ENCODE results near the gene ZFP69B.
"Not testable (repeated sequence)": the region's sequence is repeated elsewhere in the genome, so short reads cannot be mapped to it uniquely, and the experiment has no call there.

ZFP69B gene

DNA sequence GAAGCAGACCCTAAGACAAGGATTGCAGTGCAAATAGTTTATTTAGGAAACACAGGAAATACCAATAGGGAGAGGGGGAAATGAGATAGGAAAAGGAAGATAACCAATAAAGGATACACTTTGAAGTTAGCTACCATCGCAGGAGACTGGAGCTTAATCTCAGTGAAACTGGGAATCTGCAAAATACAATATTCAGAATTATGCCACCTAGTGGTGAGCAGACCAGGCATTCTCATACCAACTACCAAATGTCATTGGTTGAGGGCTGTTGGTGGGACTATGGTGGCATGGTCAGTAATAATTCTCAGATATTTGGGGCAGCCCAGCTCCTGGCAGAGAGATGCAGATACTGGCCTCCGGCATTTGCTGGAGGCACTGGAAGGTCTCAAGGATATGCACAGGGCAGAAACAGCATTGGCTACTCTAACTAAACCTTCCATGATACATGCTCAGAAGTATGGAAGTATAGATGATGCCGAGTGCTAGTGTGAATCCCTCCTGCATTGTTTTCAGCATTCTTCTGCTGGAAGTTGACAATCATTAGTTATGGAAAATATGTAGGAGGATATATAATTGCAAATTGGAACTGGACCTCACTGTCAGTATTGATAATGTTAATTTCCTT, 11.8 kb upstream of the ZFP69B start:
- DNase-seq: no peak

DNA sequence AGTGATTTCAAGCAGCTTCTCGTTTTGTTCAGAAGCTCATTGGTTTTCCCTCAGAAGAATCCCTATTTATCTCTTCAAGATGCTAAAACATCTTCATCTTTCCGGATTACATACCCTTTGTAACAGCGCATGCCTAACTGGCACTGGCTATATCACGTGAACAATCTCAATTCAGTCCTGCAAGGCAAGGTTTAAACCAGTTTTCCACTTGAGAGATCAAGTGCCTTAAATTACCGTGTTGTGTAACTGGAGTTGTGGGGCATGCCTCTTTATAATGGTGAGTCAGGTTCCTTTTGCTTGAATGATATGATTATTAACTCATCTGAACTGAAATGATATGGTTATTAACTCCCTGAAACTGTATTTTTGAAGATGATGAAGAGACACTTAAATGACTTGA, 11.0 kb upstream of the ZFP69B start:
- no peak for DNase-seq

DNA sequence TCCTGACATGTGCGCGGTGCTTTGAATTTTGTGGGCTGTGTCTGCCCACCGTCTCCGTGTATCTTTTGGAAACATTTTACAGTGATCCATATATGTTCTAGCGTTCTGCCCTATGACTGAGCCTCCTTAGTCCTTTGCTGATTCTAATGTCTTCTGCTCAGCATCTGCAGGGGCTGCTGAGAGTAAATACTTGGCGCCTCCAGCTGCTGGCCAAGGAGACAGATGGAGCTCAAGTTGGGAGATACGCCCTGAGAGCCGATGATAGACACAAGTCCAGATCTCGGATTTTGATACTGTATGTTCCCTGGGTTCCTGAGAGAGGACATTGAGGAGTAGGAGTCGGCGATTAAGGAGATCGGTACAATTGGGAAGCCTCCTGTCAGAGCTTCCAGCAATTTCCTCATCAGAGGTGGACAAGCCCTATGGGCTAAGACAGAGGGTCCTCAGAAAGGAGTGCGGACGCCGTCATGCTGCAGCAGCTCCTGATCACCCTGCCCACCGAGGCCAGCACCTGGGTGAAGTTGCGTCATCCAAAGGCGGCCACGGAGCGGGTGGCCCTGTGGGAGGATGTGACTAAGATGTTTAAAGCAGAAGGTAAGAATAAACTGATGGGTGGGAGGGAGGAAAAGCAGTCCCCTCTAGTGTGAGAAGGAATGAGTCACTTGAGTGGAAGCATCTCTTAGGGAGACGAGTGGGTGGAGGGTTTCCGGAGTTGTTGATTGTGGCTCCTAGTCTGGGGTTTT, 390 bp downstream of the ZFP69B start:
- DNase-seq: peak; percentile 84

DNA sequence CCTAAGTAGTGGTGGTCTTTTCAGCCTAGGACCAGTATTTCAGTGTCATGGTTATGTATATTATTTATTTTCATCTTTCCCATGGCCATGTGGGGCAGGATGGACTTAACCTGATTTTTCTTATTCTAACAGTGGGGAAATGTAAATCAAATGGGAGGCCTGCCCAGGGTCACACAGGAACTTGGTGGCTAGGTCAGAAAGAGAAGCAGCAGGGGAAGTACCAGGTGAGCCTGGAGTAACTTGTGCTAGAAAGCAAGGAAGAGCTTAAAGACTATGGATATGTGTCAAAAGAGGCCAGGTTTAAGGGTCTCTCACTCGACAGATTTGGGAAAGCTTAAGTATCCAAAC, 936 bp downstream of the ZFP69B start:
- DNase-seq: no peak

DNA sequence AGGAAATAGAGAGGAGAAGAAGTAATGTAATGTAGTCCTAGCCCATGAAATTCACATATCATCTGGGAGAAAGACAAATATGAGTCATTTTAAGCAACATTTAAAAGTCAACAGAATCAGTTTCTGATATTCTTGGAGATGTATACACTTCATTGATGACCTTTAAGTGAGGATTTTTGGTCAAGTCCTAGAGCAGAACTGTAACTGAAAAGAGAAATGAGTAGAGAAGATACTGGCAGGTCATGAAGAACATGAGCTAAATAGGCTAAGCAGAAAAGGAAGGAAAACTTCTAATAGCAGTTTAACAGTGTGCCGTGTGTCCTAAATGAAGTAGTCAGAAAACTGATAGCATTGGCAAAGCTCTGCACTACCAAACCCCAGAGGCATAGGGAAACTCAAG, 4.6 kb downstream of the ZFP69B start:
- DNase-seq: no peak

DNA sequence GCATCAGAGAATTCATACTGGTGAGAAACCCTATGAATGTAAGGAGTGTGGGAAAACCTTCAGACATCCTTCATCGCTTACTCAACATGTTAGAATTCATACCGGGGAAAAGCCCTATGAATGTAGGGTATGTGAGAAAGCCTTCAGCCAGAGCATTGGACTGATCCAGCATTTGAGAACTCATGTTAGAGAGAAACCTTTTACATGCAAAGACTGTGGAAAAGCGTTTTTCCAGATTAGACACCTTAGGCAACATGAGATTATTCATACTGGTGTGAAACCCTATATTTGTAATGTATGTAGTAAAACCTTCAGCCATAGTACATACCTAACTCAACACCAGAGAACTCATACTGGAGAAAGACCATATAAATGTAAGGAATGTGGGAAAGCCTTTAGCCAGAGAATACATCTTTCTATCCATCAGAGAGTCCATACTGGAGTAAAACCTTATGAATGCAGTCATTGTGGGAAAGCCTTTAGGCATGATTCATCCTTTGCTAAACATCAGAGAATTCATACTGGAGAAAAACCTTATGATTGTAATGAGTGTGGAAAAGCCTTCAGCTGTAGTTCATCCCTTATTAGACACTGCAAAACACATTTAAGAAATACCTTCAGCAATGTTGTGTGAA, 12.8 kb downstream of the ZFP69B start:
- no peak for DNase-seq

DNA sequence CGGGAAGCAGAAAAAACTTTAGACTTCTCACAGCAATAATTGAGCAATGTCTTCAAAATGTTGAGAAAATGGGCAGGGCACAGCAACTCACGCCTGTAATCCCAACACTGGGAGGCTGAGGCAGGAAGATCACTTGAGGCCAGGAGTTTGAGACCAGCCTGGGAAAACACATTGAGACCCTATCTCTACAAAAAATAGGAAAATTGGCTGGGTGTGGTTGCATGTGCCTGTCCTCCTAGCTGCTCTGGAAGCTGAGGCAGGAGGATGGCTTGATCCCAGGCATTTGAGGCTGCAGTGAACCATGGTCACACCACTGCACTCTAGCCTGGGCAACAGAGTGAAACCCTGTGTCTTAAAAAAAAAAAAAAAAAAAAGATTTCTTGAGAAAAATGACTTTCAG, 19.1 kb downstream of the ZFP69B start:
- no peak for DNase-seq

DNA sequence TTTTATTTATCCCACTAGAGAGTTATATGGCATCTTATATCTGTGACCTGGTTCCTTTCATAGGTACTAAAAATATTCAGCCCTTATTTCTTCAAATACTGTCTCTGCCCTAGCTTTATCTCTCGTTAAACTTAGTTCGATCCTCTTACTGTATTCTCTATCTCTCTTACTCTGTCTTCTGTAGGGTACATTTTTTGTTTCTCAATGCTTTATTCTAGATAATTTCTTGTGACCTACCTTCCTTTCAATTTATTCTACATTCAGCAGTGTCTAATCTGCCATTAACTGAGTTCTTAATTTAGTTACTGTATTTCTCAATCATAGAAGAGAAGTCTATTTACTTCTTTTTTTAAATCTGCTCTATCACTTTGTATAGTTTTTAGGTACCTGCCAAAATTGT, 25.0 kb downstream of the ZFP69B start:
- no peak for DNase-seq

DNA sequence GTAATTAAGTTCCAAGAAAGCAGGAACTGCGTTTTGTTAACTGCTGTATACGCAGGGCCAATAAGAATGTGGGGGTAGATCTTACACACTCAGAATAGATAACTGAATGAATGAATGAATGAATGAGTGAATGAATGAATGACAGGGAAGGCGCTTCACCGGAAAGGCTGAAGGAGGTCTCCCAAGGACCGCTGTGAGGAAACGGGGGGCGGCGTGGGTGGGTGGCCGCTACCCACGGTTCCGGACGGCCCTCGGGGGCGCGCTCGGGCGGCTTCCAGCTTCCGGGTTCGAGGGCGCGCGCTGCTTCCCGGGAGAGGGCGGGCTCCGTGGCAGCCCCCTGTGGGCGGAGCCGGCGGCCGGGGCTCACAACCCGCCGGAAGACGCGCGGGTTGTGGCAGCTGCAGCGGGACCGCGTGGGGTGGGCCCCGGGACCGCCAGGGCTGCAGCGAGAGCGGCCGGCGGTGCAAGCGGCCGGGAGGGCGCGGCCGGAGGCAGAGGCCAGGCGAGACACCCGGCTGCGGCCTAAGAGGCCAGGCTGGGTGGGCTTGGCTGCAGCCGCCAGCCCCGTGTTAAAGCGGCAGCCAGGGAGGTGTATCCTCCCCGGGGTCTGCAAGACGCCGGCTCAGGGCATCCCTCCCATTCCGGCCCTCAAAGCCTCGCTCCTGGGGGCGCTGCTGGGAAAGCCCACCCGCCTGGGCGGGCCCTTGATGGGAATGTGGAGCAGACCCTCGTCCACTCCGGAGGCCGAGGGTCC, 26.8 kb downstream of the ZFP69B start, which contains the start of gene ZFP69:
Gene ZFP69 (plus strand): TSS at position 367 of the 754 bp plus-strand sequence. CDS start 2,072 bp downstream, outside the sequence.
- peak; percentile 74 for DNase-seq

DNA sequence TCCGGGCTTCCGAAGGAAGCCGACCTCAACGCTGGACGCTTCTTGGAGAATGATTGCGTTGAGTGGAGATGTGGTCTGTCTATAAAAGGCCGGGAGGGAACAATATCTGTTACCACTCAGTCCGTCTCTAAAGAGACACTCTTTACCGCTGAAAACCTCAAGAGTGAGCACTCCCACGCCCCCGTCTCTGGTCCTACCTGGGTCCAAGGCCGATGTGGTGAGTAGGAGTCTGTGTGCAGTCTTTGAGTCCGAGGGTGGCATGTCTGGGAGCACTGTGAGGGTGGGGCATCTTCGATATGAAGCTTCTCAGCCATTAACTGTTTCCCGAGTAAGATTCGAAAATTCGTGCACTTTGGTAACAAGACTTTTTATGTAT, 27.4 kb downstream of the ZFP69B start:
- peak; percentile 67 for DNase-seq

DNA sequence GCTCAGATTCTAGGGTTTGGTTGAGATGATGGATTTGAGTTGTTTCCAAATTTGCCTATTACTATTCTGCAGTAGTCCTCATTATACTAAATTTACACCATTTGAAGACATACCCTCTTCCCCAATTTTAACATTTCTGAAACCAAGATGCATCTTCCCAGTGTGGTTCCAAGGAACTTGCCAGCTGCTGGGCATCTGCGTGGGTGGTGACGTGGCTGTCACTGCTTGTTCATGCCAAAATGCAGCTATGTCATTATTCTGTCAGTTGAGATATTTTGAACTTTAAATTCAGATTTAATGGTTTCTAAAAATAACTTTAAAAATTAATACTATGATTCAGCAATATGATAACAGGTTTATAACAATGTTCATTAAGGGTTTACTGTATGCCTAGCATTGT, 28.0 kb downstream of the ZFP69B start:
- DNase-seq: no peak

DNA sequence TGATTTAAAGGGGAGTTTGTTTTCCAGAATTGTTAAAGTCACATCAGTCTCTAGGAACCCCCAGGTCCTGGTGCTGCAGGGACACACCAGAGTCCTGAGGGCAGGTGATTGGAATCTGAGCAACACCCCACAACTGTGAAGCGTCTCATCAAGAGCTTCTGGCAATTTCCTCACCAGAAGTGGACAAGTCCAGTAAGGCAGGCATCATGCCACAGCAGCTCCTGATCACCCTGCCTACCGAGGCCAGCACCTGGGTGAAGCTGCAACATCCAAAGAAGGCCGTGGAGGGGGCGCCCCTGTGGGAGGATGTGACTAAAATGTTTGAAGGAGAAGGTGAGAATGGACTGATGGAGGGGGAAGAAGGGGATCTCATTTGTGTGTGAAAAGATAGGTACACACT, 28.9 kb downstream of the ZFP69B start:
- DNase-seq: no peak

DNA sequence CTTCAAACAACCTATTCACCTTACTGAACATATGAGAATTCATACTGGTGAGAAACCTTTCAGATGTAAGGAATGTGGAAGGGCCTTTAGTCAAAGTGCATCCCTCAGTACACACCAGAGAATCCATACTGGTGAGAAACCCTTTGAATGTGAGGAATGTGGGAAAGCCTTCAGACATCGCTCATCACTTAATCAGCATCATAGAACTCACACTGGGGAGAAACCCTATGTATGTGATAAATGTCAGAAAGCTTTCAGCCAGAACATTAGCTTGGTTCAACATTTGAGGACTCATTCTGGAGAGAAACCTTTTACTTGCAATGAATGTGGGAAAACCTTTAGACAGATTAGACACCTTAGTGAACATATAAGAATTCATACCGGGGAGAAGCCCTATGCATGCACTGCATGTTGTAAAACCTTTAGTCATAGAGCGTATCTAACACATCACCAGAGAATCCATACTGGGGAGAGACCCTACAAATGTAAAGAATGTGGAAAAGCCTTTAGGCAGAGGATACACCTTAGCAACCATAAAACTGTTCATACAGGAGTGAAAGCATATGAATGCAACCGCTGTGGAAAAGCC, 45.1 kb downstream of the ZFP69B start:
- no peak for DNase-seq

DNA sequence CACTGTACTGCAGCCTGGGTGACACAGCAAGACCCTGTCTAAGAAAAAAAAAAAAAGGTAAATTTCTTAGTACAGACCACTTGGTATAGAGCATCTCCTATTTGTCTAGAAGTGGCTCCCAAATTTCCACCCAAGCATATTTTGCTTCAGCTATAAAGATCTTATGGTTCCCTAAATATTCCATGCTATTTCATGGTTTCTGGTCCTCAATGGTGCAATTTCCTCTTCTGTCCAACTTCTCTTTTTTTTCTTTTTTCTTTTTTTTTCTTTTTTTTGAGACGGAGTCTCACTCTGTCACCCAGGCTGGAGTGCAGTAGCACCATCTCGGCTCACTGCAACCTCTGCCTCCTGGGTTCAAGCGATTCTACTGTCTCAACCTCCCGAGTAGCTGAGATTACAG, 52.4 kb downstream of the ZFP69B start:
- DNase-seq: not testable (repeated sequence)

DNA sequence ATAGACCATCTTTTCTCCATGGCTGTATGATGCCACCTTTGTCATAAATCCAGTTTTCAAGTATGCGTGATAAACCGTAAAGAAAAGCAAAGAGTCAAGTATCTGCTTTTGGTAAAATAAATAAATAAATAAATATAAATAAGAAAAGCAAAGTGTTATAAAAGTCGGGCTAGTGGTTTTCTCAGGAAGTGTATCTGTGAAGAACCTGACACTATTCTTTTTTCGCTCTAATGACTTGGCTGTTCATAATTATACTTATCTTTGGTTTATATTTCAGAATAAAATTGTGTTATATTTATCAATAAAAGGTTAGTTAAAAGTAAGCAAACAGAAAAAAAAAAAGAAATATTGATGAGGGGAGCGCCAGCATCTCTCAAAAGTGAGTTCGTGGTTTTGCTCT, 57.7 kb downstream of the ZFP69B start:
- DNase-seq: no peak

DNA sequence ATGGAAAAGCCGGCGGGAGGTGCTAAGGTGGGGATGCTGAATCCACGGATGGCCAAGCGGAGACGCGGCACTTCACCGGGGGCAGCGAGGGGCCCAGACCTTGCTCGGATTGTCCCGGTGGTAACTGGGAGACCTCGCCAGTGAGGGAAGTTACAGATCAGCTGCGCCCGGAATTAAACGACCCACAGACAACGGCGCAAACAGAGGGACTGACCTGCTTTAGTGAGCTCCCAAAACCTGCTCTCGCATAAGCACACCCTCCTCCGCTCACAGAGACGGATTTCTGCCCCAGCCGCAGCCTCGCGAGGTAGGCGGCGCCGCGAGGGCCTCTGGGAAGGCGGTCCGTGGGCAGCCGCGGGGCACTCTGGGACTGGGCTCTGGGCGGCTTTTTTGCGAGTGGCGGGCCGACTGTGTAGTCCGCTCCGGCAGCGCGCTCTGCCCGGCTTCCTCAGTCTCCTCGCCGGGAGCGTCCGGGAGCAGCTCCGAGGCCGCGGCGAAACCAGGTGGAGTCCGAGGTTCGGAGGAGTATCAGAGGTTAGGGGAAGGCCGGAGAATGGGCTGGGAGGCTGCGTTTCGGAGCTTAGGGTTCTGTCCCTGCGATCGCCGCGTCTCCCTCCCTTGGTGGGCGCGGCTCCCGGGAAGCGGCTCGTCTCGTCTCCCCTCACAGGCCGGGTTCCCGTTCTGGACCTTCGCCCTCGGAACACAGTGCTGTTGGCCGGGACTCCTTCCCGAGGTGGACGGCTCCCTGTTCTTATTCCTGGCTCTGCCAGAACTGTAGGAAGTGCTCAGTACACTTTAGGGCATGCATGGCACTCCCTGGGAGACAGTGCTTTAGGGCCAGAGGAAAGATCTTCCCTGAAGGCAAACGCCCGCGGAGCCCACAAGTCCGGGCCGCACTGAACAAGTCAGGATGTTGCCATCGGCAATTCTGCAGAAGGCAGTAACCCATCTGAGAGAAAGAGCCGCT, 58.4 kb downstream of the ZFP69B start, which contains the start of gene EXO5:
Gene EXO5 (plus strand): TSS at position 393 of the 967 bp plus-strand sequence. CDS start 5,778 bp downstream, outside the sequence.
- peak; percentile 80 for DNase-seq

Measured in NCI-H1092 treated with DMSO at 0.1 percent for 48 hours (cell line).